GM12874 (cell line): ENCODE measurements around the gene LPCAT2.

Experiments used
- CTCF ChIP-seq: IDR thresholded peaks from 2 replicates; pipeline ENCODE4 v1.5.1; 2011; ENCODE audit warnings: low read depth, mild to moderate bottlenecking, control low read depth, low read length, moderate library complexity; ENCODE audit not compliant: insufficient read depth

Gene LPCAT2

DNA sequence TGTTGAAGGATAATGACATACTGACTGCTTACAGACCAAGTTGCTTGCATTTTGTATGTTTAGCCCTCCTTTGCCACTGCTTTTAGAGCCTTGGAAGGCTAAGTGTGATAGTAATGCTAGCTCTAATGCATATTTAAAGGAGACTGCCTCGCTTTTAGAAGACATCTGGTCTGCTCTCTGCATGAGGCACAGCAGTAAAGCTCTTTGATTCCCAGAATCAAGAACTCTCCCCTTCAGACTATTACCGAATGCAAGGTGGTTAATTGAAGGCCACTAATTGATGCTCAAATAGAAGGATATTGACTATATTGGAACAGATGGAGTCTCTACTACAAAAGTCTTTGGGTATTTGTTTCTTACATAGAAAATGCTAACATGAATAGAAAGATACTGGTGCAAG lies 76.8 kb downstream of the LPCAT2 start:
- no peak for TF ChIP-seq CTCF

GRCh38 chr16:55588799-55589198 lies 79.9 kb downstream of the LPCAT2 start:
- no peak for TF ChIP-seq CTCF

- TF ChIP-seq CTCF, result no peak
Observed at GRCh38 chr16:55592306-55592705, 83.4 kb downstream of the LPCAT2 start.

DNA sequence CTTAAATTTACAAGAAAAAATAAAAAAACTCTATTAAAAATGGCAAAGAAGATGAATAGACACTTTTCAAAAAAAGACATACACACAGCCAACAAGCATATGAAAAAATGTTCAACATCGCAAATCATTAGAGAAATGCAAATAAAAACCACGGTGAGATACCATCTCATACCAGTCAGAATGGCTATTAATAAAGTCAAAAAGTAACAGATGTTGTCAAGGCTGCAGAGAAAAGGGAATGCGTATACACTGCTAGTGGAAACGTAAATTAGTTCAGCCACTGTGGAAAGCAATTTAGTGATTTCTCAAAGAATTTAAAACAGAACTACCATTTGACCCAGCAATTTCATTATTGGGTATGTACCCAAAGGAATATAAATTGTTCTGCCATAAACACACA lies 89.1 kb downstream of the LPCAT2 start:
- no peak for TF ChIP-seq CTCF

DNA sequence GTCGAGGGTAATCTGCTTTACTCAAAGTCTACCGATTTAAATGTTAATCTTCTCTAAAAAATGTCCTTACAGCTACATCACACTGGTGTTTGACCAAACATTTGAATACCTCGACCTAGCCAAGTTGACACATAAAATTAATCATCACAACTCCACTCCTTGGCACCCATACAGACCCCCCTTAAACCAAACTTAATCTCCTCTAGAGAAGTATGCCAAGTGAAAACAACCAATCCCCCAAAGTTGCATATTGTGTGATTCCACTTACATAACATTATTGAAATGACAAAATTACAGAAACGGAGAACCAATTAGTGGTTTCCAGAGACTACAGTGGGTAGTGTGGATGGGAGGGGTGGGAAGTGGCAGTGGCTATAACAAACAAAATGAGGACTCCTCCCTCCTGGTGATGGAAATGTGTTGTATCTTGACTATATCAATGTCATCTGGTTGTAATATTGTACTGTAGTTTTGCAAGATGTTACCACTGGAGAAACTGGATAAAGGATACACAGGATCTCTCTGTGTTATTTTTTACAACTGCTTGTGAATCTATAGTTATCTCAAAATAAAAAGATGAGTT lies 97.0 kb downstream of the LPCAT2 start:
- TF ChIP-seq CTCF, result no peak

GRCh38 chr16:55613613-55614335 lies 104.9 kb downstream of the LPCAT2 start:
- TF ChIP-seq CTCF, result no peak

- no peak for TF ChIP-seq CTCF
Observed at GRCh38 chr16:55615071-55615470, 106.2 kb downstream of the LPCAT2 start.

DNA sequence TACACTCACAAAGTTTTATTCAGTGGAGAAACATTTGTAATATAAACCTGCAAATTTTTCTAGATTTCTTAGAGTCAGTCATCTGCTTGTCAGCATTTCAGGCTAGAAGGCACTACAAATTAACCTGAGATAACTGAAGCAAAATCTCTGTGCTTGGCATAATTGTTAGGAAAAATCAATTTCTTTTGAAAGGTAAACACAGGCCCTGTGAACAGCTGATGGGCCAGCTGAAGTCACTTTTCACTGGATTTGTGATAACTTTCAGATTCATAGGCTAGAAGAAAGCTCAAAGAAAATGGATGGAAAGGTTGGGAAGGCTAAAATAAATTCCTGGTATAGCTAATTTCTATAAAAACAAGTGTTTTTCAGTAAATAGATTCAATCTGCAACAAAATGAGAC lies 112.9 kb downstream of the LPCAT2 start:
- no peak for TF ChIP-seq CTCF
